ENCODE results near the gene RBFOX1. TPM values are rescaled to one million over a fixed set of nuclear protein-coding genes. Genes with fewer than 3 reads are reported as not detected.

Gene RBFOX1
- under 1 TPM in 1 of 4 donors, not detected in 3; 0.16 TPM for total RNA-seq

- no peak for TF ChIP-seq CTCF (IDR thresholded peaks at IDR 0.05; ENCODE audit: low read depth)
These were observed at the start of gene RBFOX1 for GRCh38 chr16:7332611-7333010. Gene RBFOX1, plus strand, starts transcription at chr16:7332845.

- TF ChIP-seq CTCF (IDR thresholded peaks at IDR 0.05; ENCODE audit: low read depth): no peak
These were observed 47.9 kb upstream of the RBFOX1 start for GRCh38 chr16:7284780-7285179.

GRCh38 chr16:7285520-7285919 is 47.1 kb upstream of the RBFOX1 start:
- TF ChIP-seq CTCF (IDR thresholded peaks at IDR 0.05; ENCODE audit: low read depth): no peak

- no peak for TF ChIP-seq CTCF (IDR thresholded peaks at IDR 0.05; ENCODE audit: low read depth)
These were observed 43.3 kb upstream of the RBFOX1 start for GRCh38 chr16:7289299-7289698.

GRCh38 chr16:7290682-7291081 is 42.0 kb upstream of the RBFOX1 start:
- TF ChIP-seq CTCF (IDR thresholded peaks at IDR 0.05; ENCODE audit: low read depth): no peak

GRCh38 chr16:7294020-7294419 is 38.6 kb upstream of the RBFOX1 start:
- no peak for TF ChIP-seq CTCF (IDR thresholded peaks at IDR 0.05; ENCODE audit: low read depth)

- TF ChIP-seq CTCF (IDR thresholded peaks at IDR 0.05; ENCODE audit: low read depth): no peak
These were observed 29.5 kb upstream of the RBFOX1 start for GRCh38 chr16:7303052-7303610.

Measured in subcutaneous adipose tissue (tissue), 4 donors.